B cell (primary cell): ENCODE measurements around the gene RPTOR. TPM values are rescaled to one million over a fixed set of nuclear protein-coding genes. Genes with fewer than 3 reads are reported as not detected.

ENCODE experiments used
- ATAC-seq: fragments of 200-7000 bp; cut with Tn5 transposase; one replicate; pipeline ENCODE4 v1.10.0; 2021; ENCODE audit warnings: low read depth, mild to moderate bottlenecking, moderate number of reproducible peaks, moderate library complexity
- CTCF ChIA-PET: fragments of 350-600 bp; sonication (Branson Sonifier 250); formaldehyde crosslinking; loops from one replicate; lab custom pipeline; 2021; ENCODE audit warnings: antibody characterized with exemption, inconsistent platforms; lab: Charles Lee
- POLR2A ChIA-PET: fragments of 350-600 bp; sonication (Branson Sonifier 250); formaldehyde crosslinking; loops from one replicate; lab custom pipeline; 2021; ENCODE audit warnings: antibody characterized with exemption; lab: Charles Lee
- DNase-seq: peaks from one replicate; pipeline ENCODE4 v3.0.0; 2013
- H2AFZ ChIP-seq: 2 replicates; pipeline ENCODE4 v1.6.1; 2012; ENCODE audit warnings: mild to moderate bottlenecking, low read depth, low read length; ENCODE audit not compliant: insufficient read depth, poor library complexity, severe bottlenecking
- H3K27ac ChIP-seq, 2 donors: 1 replicate in 1 of 2; 2 replicates in 1 of 2; pipeline ENCODE4 v1.5.1; 2012 to 2013; ENCODE audit warnings: low read length in 2 of 2, mild to moderate bottlenecking in 2 of 2, moderate library complexity in 1 of 2
- H3K27me3 ChIP-seq, 4 experiments: fragments of 200-600 bp in 1 of 4; sonication (generic) in 1 of 4; replicated peaks in 1 of 4; 1 replicate in 2 of 4; 2 replicates in 2 of 4; pipeline versions ENCODE4 v1.6.1 to v1.7.0; 2013 to 2016; ENCODE audit warnings: low read length in 3 of 4, mild to moderate bottlenecking in 2 of 4, mixed read lengths in 1 of 4, moderate library complexity in 1 of 4; ENCODE audit not compliant: insufficient read depth in 4 of 4, control insufficient read depth in 3 of 4; ENCODE audit errors: control extremely low read depth in 1 of 4
- H3K36me3 ChIP-seq, 2 experiments: replicated peaks in 1 of 2; 1 replicate in 1 of 2; 2 replicates in 1 of 2; pipeline versions ENCODE4 v1.6.1 to v1.7.1; 2013; ENCODE audit warnings: low read length in 1 of 2; ENCODE audit not compliant: insufficient read depth in 2 of 2, control insufficient read depth in 1 of 2; ENCODE audit errors: control extremely low read depth in 1 of 2, extremely low read depth in 1 of 2
- H3K4me1 ChIP-seq, 2 donors: fragments of 200-600 bp in 1 of 2; sonication (generic) in 1 of 2; 1 replicate in 1 of 2; 2 replicates in 1 of 2; pipeline versions ENCODE4 v1.5.1 to v1.6.1; 2013 to 2017; ENCODE audit warnings: low read length in 2 of 2; ENCODE audit not compliant: control insufficient read depth in 2 of 2, insufficient read depth in 2 of 2
- H3K4me2 ChIP-seq: replicated peaks from 2 replicates; pipeline ENCODE3; 2012; ENCODE audit warnings: mild to moderate bottlenecking, low read depth, low read length; ENCODE audit not compliant: poor library complexity, severe bottlenecking
- H3K4me3 ChIP-seq, 5 experiments: fragments of 200-600 bp in 1 of 5; sonication (generic) in 1 of 5; 1 replicate in 3 of 5; 2 replicates in 2 of 5; pipeline versions ENCODE4 v1.5.1 to v1.7.0; 2011 to 2016; ENCODE audit warnings: low read length in 4 of 5, mild to moderate bottlenecking in 4 of 5, low read depth in 2 of 5, control low read depth in 1 of 5, moderate library complexity in 1 of 5; ENCODE audit not compliant: insufficient read depth in 1 of 5; ENCODE audit errors: control extremely low read depth in 1 of 5, extremely low read depth in 1 of 5
- H3K79me2 ChIP-seq: fragments of 200-600 bp; sonication (generic); one replicate; pipeline ENCODE4 v1.6.0; 2016; ENCODE audit warnings: low read length; ENCODE audit not compliant: control insufficient read depth, insufficient read depth
- H3K9ac ChIP-seq: fragments of 200-600 bp; sonication (generic); 2 replicates; pipeline ENCODE4 v1.6.1; 2017; ENCODE audit warnings: mild to moderate bottlenecking, low read length, moderate library complexity
- H3K9me3 ChIP-seq, 3 donors: one replicate each; pipeline versions ENCODE4 v1.6.1 to v1.7.1; 2013; ENCODE audit warnings: low read length in 2 of 3; ENCODE audit not compliant: control insufficient read depth in 2 of 3, insufficient read depth in 1 of 3; ENCODE audit errors: control extremely low read depth in 1 of 3
- H4K20me1 ChIP-seq: 2 replicates; pipeline ENCODE4 v1.6.0; 2012; ENCODE audit warnings: mild to moderate bottlenecking, low read length; ENCODE audit not compliant: insufficient read depth, control insufficient read depth, poor library complexity, severe bottlenecking
- H3K27ac Mint-ChIP-seq: one replicate; pipeline ENCODE4 v1.8.0; 2021; ENCODE audit warnings: mixed read lengths
- H3K27me3 Mint-ChIP-seq: one replicate; pipeline ENCODE4 v1.8.0; 2021; ENCODE audit warnings: mixed read lengths
- H3K4me1 Mint-ChIP-seq: one replicate; pipeline ENCODE4 v1.8.0; 2021; ENCODE audit warnings: mixed read lengths
- H3K4me3 Mint-ChIP-seq: one replicate; pipeline ENCODE4 v1.8.0; 2021; ENCODE audit warnings: mixed read lengths
- H3K9me3 Mint-ChIP-seq: one replicate; pipeline ENCODE4 v1.8.0; 2022; ENCODE audit warnings: mixed read lengths; ENCODE audit not compliant: insufficient read depth
- EZH2 ChIP-seq: IDR thresholded peaks from 2 replicates; pipeline ENCODE4 v1.6.1; 2012; ENCODE audit warnings: borderline replicate concordance, low read depth, mild to moderate bottlenecking, moderate library complexity, low read length; ENCODE audit not compliant: insufficient read depth, poor library complexity, severe bottlenecking
- WGBS: methylation state at CpG from one replicate; pipeline ENCODE4 v1.1.5; 2013; ENCODE audit warnings: missing lambda C conversion rate; ENCODE audit not compliant: insufficient coverage; 5-methylcytosine and 5-hydroxymethylcytosine counted together
- intact Hi-C: fragments of 100-400 bp; cut with micrococcal nuclease; formaldehyde crosslinking; loops from one replicate; pipeline ENCODE4 v1.10.0; 2022
- polyA plus RNA-seq: library from polyadenylated mRNA; depleted of rRNA; stranded (reverse); fragments of >200 nt; gene quantifications from 2 replicates; pipeline ENCODE4 v1.2.3, GENCODE V29; 2012
- total RNA-seq, 2 donors: library from RNA; stranded (reverse); fragments of 120-200 nt in 1 of 2; gene quantifications; 1 replicate in 1 of 2; 2 replicates in 1 of 2; pipeline versions ENCODE4 v1.2.3 to v1.2.4, GENCODE V29; 2013 to 2022
- TF ChIP-seq, protein P1 (sequence below): fragments of 200-600 bp; IDR thresholded peaks from one replicate; pipeline ENCODE4 v1.8.0; 2022; ENCODE audit warnings: antibody characterized with exemption, mild to moderate bottlenecking

RPTOR gene
- total and polyA plus RNA-seq, 2 donors (not counting 1 experiment from before 2014, with no cell fraction given) = 13.4 to 58.8 TPM

DNA sequence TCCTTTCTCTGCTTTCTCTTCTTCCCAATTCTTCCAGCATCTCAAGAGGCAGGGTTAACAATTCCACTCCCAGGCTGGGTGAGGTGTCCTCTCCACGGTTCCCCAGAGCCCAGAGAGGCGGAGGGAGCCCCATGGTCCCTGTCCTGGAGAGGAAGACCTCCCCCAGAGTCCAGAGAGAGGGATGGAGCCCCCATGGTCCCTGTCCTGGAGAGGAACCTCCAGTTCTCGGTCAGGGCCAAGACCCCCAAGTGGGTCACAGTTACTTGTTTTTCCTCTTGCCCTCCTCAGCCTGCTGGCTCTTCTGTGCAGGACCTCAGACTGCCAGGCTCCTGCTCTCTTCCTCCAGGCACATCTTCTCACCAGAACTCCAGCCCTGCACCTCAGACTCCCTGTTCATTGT lies 135.2 kb downstream of the RPTOR start:
- H3K27me3 ChIP-seq = no peaks in the 10 kb centered on the region
- H3K4me2 ChIP-seq = no peak overlapping the region
- no peak for TF ChIP-seq EZH2
- TF ChIP-seq, protein P1, sequence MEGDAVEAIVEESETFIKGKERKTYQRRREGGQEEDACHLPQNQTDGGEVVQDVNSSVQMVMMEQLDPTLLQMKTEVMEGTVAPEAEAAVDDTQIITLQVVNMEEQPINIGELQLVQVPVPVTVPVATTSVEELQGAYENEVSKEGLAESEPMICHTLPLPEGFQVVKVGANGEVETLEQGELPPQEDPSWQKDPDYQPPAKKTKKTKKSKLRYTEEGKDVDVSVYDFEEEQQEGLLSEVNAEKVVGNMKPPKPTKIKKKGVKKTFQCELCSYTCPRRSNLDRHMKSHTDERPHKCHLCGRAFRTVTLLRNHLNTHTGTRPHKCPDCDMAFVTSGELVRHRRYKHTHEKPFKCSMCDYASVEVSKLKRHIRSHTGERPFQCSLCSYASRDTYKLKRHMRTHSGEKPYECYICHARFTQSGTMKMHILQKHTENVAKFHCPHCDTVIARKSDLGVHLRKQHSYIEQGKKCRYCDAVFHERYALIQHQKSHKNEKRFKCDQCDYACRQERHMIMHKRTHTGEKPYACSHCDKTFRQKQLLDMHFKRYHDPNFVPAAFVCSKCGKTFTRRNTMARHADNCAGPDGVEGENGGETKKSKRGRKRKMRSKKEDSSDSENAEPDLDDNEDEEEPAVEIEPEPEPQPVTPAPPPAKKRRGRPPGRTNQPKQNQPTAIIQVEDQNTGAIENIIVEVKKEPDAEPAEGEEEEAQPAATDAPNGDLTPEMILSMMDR = no peak
- ATAC-seq (no peak), DNase-seq (no peak)
- no peak overlapping the region for H2AFZ ChIP-seq
- no peak overlapping the region for H3K27ac Mint-ChIP-seq
- peaks cover 1 to 3% of the 10 kb centered on the region in 2 experiments for H3K36me3 ChIP-seq
- H4K20me1 ChIP-seq = peaks cover 4% of the 10 kb centered on the region
- peaks cover 3 to 9% of the 10 kb centered on the region in 2 donors for H3K4me1 ChIP-seq
- peaks cover 35% of the 10 kb centered on the region for H3K79me2 ChIP-seq
- H3K4me3 ChIP-seq = no peak overlapping the region
- no peaks in the 10 kb centered on the region for H3K9me3 ChIP-seq
- intact Hi-C loops = no loop called here
- CTCF ChIA-PET = no interaction called here
- H3K4me1 Mint-ChIP-seq = peaks cover 18% of the 10 kb centered on the region
- H3K27ac ChIP-seq = no peak overlapping the region
- POLR2A ChIA-PET = no interaction called here
- H3K4me3 Mint-ChIP-seq = no peak overlapping the region
- WGBS = 94% methylated on average over 3 of the region's 3 CpGs
- H3K27me3 Mint-ChIP-seq = no peaks in the 10 kb centered on the region
- no peaks in the 10 kb centered on the region for H3K9me3 Mint-ChIP-seq
- no peak overlapping the region for H3K9ac ChIP-seq

DNA sequence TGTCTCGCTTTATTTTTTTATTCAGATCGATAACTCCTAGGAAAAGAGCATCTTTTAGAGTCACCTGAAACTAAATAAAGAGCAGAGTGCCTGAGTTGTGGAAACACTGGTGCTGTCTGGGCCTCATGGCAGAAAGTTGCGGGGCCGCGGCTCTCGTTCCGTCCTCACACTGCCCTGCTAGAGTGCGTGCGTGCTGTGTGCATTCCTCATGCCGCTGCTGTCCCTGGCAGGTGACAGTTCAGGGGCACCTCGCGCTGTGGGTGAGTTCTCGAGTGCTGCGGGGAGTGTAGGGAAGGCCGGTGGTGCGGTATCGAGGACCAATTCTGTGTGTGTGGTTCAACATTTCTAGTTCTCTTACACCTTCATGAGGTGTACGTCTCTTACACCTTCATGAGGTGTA lies 136.6 kb downstream of the RPTOR start:
- intact Hi-C loops = no loop called here
- Histone ChIP-seq H3K9me3 (no peaks in the 10 kb centered on the region), H3K27ac (no peak overlapping the region), H3K9ac (no peak overlapping the region), H3K4me3 (no peak overlapping the region), H3K27me3 (no peaks in the 10 kb centered on the region), H4K20me1 (no peaks in the 10 kb centered on the region), H3K79me2 (peaks cover 35% of the 10 kb centered on the region), H3K36me3 (peaks cover 1 to 3% of the 10 kb centered on the region in 2 experiments), H3K4me2 (no peak overlapping the region), H2AFZ (no peak overlapping the region), H3K4me1 (peaks cover 3 to 9% of the 10 kb centered on the region in 2 donors)
- no peak for TF ChIP-seq EZH2
- TF ChIP-seq, protein P1 = no peak
- Mint-ChIP-seq H3K27ac (no peak overlapping the region), H3K4me1 (peaks cover 15% of the 10 kb centered on the region), H3K27me3 (no peaks in the 10 kb centered on the region), H3K4me3 (no peak overlapping the region), H3K9me3 (no peaks in the 10 kb centered on the region)
- over 99% methylated on average over 9 of the region's 18 CpGs for WGBS
- DNase-seq = no peak
- POLR2A ChIA-PET = no interaction called here
- ATAC-seq = no peak
- CTCF ChIA-PET = no interaction called here
